Measurements from ENCODE around the gene TCTA.

- no peak for TF ChIP-seq EZH2 (IDR thresholded peaks at IDR 0.05; ENCODE audit: low read length)
- TF ChIP-seq, protein P1, sequence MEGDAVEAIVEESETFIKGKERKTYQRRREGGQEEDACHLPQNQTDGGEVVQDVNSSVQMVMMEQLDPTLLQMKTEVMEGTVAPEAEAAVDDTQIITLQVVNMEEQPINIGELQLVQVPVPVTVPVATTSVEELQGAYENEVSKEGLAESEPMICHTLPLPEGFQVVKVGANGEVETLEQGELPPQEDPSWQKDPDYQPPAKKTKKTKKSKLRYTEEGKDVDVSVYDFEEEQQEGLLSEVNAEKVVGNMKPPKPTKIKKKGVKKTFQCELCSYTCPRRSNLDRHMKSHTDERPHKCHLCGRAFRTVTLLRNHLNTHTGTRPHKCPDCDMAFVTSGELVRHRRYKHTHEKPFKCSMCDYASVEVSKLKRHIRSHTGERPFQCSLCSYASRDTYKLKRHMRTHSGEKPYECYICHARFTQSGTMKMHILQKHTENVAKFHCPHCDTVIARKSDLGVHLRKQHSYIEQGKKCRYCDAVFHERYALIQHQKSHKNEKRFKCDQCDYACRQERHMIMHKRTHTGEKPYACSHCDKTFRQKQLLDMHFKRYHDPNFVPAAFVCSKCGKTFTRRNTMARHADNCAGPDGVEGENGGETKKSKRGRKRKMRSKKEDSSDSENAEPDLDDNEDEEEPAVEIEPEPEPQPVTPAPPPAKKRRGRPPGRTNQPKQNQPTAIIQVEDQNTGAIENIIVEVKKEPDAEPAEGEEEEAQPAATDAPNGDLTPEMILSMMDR (optimal IDR thresholded peaks at IDR 0.05 in 1 of 3, IDR thresholded peaks at IDR 0.05 in 1 of 3, conservative IDR thresholded peaks at IDR 0.05 in 1 of 3; ENCODE audit: extremely low read depth in 1 of 3, insufficient read depth in 2 of 3, low read length in 3 of 3) = peak; percentile 17 to 58 (median 27)
Observed at GRCh38 chr3:49454458-49454857, 42.2 kb downstream of the TCTA start.

All from keratinocyte (primary cell).